Measurements from ENCODE around the gene PDE3A. TPM values are rescaled to one million over a fixed set of nuclear protein-coding genes. Genes with fewer than 3 reads are reported as not detected.

Gene PDE3A
- total RNA-seq, 4 donors from 2014 or later = 9.0 to 21.8 (median 10.9) TPM

DNA sequence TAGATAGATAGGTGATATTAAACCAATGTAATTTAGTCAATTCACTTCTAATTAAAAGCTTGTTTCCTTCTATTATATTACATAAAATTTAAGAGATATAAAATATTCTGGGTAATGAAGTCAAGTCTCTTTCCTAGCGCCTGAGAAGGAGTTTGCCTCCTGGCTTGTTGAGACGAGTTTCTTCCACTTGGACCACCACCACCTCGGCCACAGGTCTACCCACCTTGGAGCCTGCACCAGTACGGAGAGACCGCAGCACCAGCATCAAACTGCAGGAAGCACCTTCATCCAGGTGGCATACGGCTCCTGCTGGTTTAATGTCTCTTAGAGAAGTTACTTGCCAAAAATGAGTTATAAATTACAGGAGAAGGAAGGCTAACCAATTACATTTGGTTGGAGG is 247.8 kb downstream of the PDE3A start:
- no peak for TF ChIP-seq CTCF (IDR thresholded peaks at IDR 0.05; ENCODE audit: low read depth)

DNA sequence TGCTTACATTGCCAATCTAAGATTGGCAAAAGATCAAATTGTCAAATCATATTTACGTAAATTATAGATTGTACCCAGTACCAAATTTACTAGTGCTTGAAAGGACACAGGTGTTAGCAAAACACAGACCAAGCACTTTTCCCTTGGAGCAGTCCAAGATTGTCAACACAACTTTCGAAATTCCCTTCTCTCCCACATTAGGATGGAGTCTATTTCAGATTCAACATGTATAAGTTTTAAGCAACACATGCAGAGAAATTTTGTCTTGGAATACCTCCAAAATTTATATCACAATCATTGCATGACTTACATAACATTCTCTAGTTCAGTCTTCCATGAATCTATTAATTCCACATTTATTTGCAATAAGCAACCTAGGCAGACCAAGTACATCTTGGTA is 251.9 kb downstream of the PDE3A start:
- no peak for TF ChIP-seq CTCF (IDR thresholded peaks at IDR 0.05; ENCODE audit: low read depth)

- no peak for TF ChIP-seq CTCF (IDR thresholded peaks at IDR 0.05; ENCODE audit: low read depth)
These were observed 256.4 kb downstream of the PDE3A start for GRCh38 chr12:20624718-20625117.

GRCh38 chr12:20625531-20625930 is 257.2 kb downstream of the PDE3A start:
- no peak for TF ChIP-seq CTCF (IDR thresholded peaks at IDR 0.05; ENCODE audit: low read depth)

DNA sequence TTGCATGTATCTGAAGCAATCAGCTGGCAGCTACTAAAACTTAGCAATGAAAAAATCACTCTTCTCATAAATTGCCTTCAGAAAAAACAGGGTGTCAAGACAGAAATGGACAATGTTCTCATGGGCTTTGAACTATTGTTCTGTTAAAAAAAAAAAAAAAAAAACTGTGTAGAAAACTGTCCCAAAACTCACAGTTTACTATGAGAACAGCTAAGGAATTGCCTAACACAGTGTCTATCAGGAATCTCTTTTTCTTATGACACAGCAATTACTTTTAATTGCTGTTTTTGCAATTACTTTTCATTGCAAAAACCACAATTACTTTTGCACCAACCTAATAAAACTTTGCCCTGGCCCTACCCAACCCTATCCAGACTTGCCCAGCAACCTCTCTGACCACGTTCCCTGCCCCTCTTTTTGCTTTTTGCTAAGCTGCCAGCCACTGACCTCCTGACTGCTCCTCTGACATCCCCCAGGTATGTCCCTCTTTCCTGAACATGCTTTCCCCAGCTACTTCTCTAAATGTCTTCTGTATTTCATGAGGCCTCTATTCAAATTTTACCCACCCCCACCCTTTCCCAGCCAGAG is 258.8 kb downstream of the PDE3A start:
- TF ChIP-seq CTCF (IDR thresholded peaks at IDR 0.05; ENCODE audit: low read depth) = no peak

DNA sequence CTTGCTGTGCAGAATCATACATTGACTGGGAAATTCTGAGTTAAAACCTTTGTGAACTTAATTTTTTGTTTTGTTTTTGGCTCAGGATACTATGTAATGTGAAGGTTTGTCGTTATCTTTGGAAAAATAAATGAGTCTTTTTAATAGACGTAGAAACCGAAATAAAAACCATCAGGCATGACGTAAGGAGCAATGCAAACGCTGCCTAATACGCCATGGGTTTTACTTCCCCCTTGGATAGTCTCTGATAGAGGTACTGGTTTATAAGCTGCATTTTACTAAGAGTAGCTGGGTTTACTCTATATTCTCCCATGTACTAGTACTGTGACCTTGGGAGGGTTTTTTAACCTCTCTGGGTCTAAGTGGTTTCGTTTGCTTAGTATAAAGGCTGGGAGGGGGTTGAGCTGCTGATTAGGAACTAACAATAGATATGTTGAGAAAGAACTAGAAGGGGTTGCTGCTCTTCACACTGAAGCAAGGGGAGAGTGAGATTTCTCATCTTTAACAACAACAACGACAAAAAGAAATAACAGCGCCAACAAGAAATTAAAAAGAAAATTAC is 260.0 kb downstream of the PDE3A start:
- TF ChIP-seq CTCF (IDR thresholded peaks at IDR 0.05; ENCODE audit: low read depth) = no peak

GRCh38 chr12:20628999-20629398 is 260.7 kb downstream of the PDE3A start:
- TF ChIP-seq CTCF (IDR thresholded peaks at IDR 0.05; ENCODE audit: low read depth) = no peak

Measured in subcutaneous adipose tissue (tissue), 4 donors.